Endodermal cell (in vitro differentiated cells): Measurements from ENCODE around the gene MTREX. TPM values are rescaled to one million over a fixed set of nuclear protein-coding genes. Genes with fewer than 3 reads are reported as not detected.

Source experiments
- DNase-seq: peaks from one replicate; pipeline ENCODE4 v3.0.0-alpha.2; 2017
- H3K27ac ChIP-seq: 2 replicates; pipeline ENCODE4 v1.5.1; 2013; ENCODE audit warnings: mild to moderate bottlenecking, low read depth, low read length, moderate library complexity
- H3K27me3 ChIP-seq: 2 replicates; pipeline ENCODE4 v1.6.1; 2013; ENCODE audit warnings: mild to moderate bottlenecking, low read length, moderate library complexity; ENCODE audit not compliant: insufficient read depth, control insufficient read depth, poor library complexity, severe bottlenecking
- H3K36me3 ChIP-seq: 2 replicates; pipeline ENCODE4 v1.7.0; 2013; ENCODE audit warnings: mild to moderate bottlenecking, low read length, moderate library complexity; ENCODE audit not compliant: control insufficient read depth, insufficient read depth
- H3K4me1 ChIP-seq: one replicate; pipeline ENCODE4 v1.7.0; 2013; ENCODE audit warnings: low read length; ENCODE audit not compliant: control insufficient read depth, insufficient read depth
- H3K4me3 ChIP-seq: 2 replicates; pipeline ENCODE4 v1.5.1; 2013; ENCODE audit warnings: mild to moderate bottlenecking, low read length, moderate library complexity
- H3K9ac ChIP-seq: 2 replicates; pipeline ENCODE4 v1.6.1; 2013; ENCODE audit warnings: mild to moderate bottlenecking, low read length, moderate library complexity; ENCODE audit not compliant: poor library complexity, severe bottlenecking; ENCODE audit errors: extremely low read depth
- H3K9me3 ChIP-seq: 2 replicates; pipeline ENCODE4 v1.6.1; 2013; ENCODE audit warnings: mild to moderate bottlenecking, low read length, moderate library complexity; ENCODE audit not compliant: control insufficient read depth
- H3K27ac Mint-ChIP-seq: 2 replicates; pipeline ENCODE4 v1.8.0; 2020; ENCODE audit warnings: mixed read lengths
- H3K27me3 Mint-ChIP-seq: 2 replicates; pipeline ENCODE4 v1.8.0; 2021; ENCODE audit warnings: mild to moderate bottlenecking, mixed read lengths; ENCODE audit not compliant: insufficient read depth
- H3K36me3 Mint-ChIP-seq: 2 replicates; pipeline ENCODE4 v1.8.0; 2020; ENCODE audit warnings: low read depth, mixed read lengths
- H3K4me1 Mint-ChIP-seq: 2 replicates; pipeline ENCODE4 v1.8.0; 2020; ENCODE audit warnings: mixed read lengths
- H3K4me3 Mint-ChIP-seq: 2 replicates; pipeline ENCODE4 v1.8.0; 2020; ENCODE audit warnings: mild to moderate bottlenecking, moderate library complexity, mixed read lengths
- H3K9me3 Mint-ChIP-seq: 2 replicates; pipeline ENCODE4 v1.8.0; 2020; ENCODE audit warnings: mild to moderate bottlenecking, mixed read lengths
- WGBS, 2 experiments: methylation state at CpG; one replicate each; pipeline versions ENCODE4 v1.1.5 to v1.1.7; 2013; ENCODE audit warnings: missing lambda C conversion rate in 2 of 2, mixed read lengths in 1 of 2; ENCODE audit not compliant: insufficient coverage in 1 of 2, insufficient read length in 1 of 2; 5-methylcytosine and 5-hydroxymethylcytosine counted together
- total RNA-seq, 2 donors: library from RNA; stranded (reverse); fragmentation: NEBNext Ultra II Directional in 1 of 2; extraction: Animal tissue kit (Norgen Biotek cat#: 25700) in 1 of 2; gene quantifications; 2 replicates in 1 of 2; 3 replicates in 1 of 2; pipeline ENCODE4 v1.2.1, GENCODE V29; 2021
- TF ChIP-seq, protein P1 (sequence below): fragments of 200-600 bp; sonication (generic); conservative IDR thresholded peaks from 2 replicates; pipeline ENCODE4 v1.5.0; 2021; ENCODE audit warnings: antibody characterized with exemption, mild to moderate bottlenecking

Gene MTREX
- total RNA-seq, 2 donors from 2014 or later = 91.0 to 106 TPM

DNA sequence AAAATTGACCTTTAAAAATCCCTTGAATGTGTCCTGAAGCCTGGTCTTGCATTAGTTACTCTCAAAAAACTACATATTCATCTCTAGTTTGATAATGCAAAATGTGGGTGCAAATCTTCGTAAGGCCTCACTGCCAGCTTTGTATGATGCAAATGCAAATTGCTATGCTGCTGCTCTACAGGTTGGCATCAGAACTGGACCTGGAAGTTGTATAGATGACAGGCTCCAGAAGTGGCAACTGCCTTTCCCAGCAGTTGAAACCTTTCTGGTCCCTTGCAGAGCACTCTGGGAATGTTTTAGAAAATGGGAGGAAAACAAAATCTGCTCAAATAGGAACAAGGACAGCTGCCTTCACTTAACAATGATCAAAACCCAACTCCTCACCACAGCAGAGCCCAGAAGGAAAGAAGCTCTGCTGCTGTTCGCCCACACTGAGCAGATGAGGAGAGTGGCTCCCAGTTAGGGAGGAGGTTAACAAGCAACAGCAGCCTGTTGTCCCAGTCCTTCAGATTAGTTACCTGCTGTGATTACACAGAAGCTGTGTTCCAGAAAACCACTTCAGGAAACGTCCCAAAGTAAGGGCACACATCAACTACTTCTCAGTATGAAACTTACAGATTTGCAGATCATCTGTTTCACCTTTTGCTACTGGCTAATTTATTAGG lies 133.4 kb downstream of the MTREX start:
- Histone ChIP-seq H3K27me3 (no peaks in the 10 kb centered on the region), H3K27ac (no peak overlapping the region), H3K36me3 (peaks cover 64% of the 10 kb centered on the region), H3K9ac (no peak overlapping the region), H3K4me1 (no peaks in the 10 kb centered on the region), H3K9me3 (peaks cover 21% of the 10 kb centered on the region), H3K4me3 (no peak overlapping the region)
- DNase-seq = no peak
- 66 to 75% methylated on average over 3 of the region's 3 CpGs for WGBS, 2 experiments
- no peaks in the 10 kb centered on the region for H3K27me3 Mint-ChIP-seq
- peaks cover 26% of the 10 kb centered on the region for H3K4me1 Mint-ChIP-seq
- H3K27ac Mint-ChIP-seq = peak overlapping the region; percentile 50
- no peak overlapping the region for H3K4me3 Mint-ChIP-seq
- peaks cover 65% of the 10 kb centered on the region for H3K36me3 Mint-ChIP-seq
- peaks cover 9% of the 10 kb centered on the region for H3K9me3 Mint-ChIP-seq
- TF ChIP-seq, protein P1, sequence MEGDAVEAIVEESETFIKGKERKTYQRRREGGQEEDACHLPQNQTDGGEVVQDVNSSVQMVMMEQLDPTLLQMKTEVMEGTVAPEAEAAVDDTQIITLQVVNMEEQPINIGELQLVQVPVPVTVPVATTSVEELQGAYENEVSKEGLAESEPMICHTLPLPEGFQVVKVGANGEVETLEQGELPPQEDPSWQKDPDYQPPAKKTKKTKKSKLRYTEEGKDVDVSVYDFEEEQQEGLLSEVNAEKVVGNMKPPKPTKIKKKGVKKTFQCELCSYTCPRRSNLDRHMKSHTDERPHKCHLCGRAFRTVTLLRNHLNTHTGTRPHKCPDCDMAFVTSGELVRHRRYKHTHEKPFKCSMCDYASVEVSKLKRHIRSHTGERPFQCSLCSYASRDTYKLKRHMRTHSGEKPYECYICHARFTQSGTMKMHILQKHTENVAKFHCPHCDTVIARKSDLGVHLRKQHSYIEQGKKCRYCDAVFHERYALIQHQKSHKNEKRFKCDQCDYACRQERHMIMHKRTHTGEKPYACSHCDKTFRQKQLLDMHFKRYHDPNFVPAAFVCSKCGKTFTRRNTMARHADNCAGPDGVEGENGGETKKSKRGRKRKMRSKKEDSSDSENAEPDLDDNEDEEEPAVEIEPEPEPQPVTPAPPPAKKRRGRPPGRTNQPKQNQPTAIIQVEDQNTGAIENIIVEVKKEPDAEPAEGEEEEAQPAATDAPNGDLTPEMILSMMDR = no peak

DNA sequence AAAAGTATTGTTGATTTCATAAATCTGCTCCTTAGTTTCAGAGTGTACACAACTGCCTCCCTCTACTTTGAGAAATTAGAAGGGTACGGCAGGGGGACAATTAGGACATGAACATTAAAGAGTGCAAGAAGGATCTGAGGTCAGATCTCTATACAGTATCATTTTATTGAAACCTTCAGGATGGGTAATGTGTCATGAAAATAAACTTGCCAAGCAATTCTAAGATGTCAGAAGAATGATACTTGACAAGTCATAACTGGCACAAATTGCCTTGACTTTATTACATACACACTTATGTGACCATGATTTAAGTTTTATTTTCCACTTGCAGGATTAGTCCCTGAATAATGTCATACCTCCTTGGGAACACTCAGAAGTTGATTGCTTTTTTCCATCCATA lies 134.2 kb downstream of the MTREX start:
- H3K9ac ChIP-seq = no peak overlapping the region
- H3K9me3 ChIP-seq = peaks cover 14% of the 10 kb centered on the region
- H3K27ac ChIP-seq = no peak overlapping the region
- Mint-ChIP-seq H3K36me3 (peaks cover 59% of the 10 kb centered on the region), H3K9me3 (peaks cover 6% of the 10 kb centered on the region), H3K4me3 (no peak overlapping the region), H3K27ac (no peak overlapping the region), H3K4me1 (peaks cover 26% of the 10 kb centered on the region), H3K27me3 (no peaks in the 10 kb centered on the region)
- WGBS, 2 experiments = 92% methylated on average over 1 of the region's 1 CpG; no CpG with 5 or more reads in 1 of the 2 experiments
- H3K4me1 ChIP-seq = no peaks in the 10 kb centered on the region
- H3K27me3 ChIP-seq = no peaks in the 10 kb centered on the region
- DNase-seq = no peak
- peaks cover 64% of the 10 kb centered on the region for H3K36me3 ChIP-seq
- no peak overlapping the region for H3K4me3 ChIP-seq
- TF ChIP-seq, protein P1 = no peak

DNA sequence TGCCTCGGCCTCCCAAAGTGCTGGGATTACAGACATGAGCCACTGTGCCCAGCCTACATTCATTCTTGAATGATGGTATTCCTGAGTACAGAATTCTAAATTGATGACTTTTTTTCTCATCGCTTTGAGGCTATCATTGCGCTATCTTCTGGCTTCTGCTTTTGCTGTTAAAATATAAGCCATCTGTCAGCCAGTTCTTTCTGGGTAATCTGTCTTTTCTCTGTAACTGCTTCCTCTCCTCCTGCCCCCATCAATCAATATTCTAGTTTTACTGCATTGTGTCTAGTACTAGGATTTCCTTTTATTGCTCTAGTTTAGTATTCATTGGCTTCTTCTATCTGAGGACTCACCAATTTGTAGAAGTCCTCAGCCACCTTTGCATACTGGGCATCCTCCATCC lies 138.0 kb downstream of the MTREX start:
- Mint-ChIP-seq H3K9me3 (no peaks in the 10 kb centered on the region), H3K36me3 (peaks cover 53% of the 10 kb centered on the region), H3K27me3 (no peaks in the 10 kb centered on the region), H3K27ac (no peak overlapping the region), H3K4me3 (no peak overlapping the region), H3K4me1 (peaks cover 14% of the 10 kb centered on the region)
- 94 to 97% methylated on average over 3 of the region's 3 CpGs for WGBS, 2 experiments
- Histone ChIP-seq H3K4me1 (no peaks in the 10 kb centered on the region), H3K27ac (no peak overlapping the region), H3K9ac (no peak overlapping the region), H3K4me3 (no peak overlapping the region), H3K27me3 (no peaks in the 10 kb centered on the region), H3K36me3 (peaks cover 61% of the 10 kb centered on the region), H3K9me3 (no peaks in the 10 kb centered on the region)
- TF ChIP-seq, protein P1 = no peak
- DNase-seq = no peak
